HepG2 (cell line): ENCODE results near the gene ODC1. TPM values are rescaled to one million over a fixed set of nuclear protein-coding genes. Genes with fewer than 3 reads are reported as not detected.

Experiments used
- AGO1 ChIP-seq: fragments of 200-400 bp; formaldehyde crosslinking; IDR thresholded peaks from 2 replicates; pipeline ENCODE4 v1.6.1; 2017; ENCODE audit warnings: mild to moderate bottlenecking, low read depth, low read length, moderate library complexity; ENCODE audit not compliant: poor library complexity, severe bottlenecking
- AHR ChIP-seq: IDR thresholded peaks from 2 replicates; pipeline ENCODE4 v1.6.1; 2018; ENCODE audit warnings: missing genetic modification reagents, missing compliant biosample characterization
- CCAR2 ChIP-seq: fragments of 200-400 bp; formaldehyde crosslinking; optimal IDR thresholded peaks from 2 replicates; pipeline ENCODE3; 2018; ENCODE audit warnings: low read depth, mild to moderate bottlenecking, low read length, moderate library complexity
- CHD2 ChIP-seq: IDR thresholded peaks from 2 replicates; pipeline ENCODE4 v1.6.1; 2011; ENCODE audit warnings: low read depth, low read length, improper control_type of control experiment
- ERF ChIP-seq: IDR thresholded peaks from 2 replicates; pipeline ENCODE4 v1.6.1; 2018; ENCODE audit warnings: missing biosample characterization, missing genetic modification reagents
- MBNL3 ChIP-seq: fragments of 250-450 bp; sonication (Bioruptor Pico); conservative IDR thresholded peaks from 2 replicates; pipeline ENCODE4 v1.8.0; 2022; ENCODE audit warnings: mild to moderate bottlenecking, inconsistent platforms
- POLR2AphosphoS2 ChIP-seq: IDR thresholded peaks from 2 replicates; pipeline ENCODE4 v1.6.1; 2011; ENCODE audit warnings: low read depth, low read length, improper control_type of control experiment
- ZFY ChIP-seq: sonication (generic); formaldehyde crosslinking; IDR thresholded peaks from 2 replicates; pipeline ENCODE4 v1.4.0; 2020; ENCODE audit warnings: missing genetic modification reagents
- ZNF235 ChIP-seq: sonication (generic); formaldehyde crosslinking; IDR thresholded peaks from 2 replicates; pipeline ENCODE4 v1.8.1; 2023; ENCODE audit warnings: mild to moderate bottlenecking, missing genetic modification reagents, borderline replicate concordance
- polyA plus RNA-seq, 8 experiments: library from polyadenylated mRNA; depleted of rRNA in 3 of 8; stranded (reverse) in 7 of 8; unstranded in 1 of 8; fragments of >200 nt; fragmentation: Illumina TruSeq in 4 of 8; extraction: Trizol in 4 of 8; gene quantifications; 2 replicates each; pipeline versions ENCODE4 v1.2.1 to v1.2.3, GENCODE V29; 2011 to 2016; ENCODE audit warnings: low read depth in 4 of 8, missing spikeins in 1 of 8, mixed read lengths in 1 of 8; ENCODE audit not compliant: insufficient read depth in 1 of 8
- total RNA-seq, 5 experiments: library from RNA; depleted of rRNA; stranded (reverse); fragments of >200 nt; fragmentation: Illumina TruSeq; extraction: Trizol; gene quantifications; 2 replicates each; pipeline ENCODE4 v1.2.3, GENCODE V29; 2016; ENCODE audit warnings: low read depth in 1 of 5
- TF ChIP-seq, protein P1 (sequence below): sonication (generic); formaldehyde crosslinking; IDR thresholded peaks from 2 replicates; pipeline ENCODE4 v1.4.0; 2020; ENCODE audit warnings: mild to moderate bottlenecking, missing genetic modification reagents
- TF ChIP-seq, protein P2 (sequence below): sonication (generic); formaldehyde crosslinking; IDR thresholded peaks from 2 replicates; pipeline ENCODE4 v1.8.1; 2023; ENCODE audit warnings: missing genetic modification reagents, inconsistent platforms, borderline replicate concordance
- TF ChIP-seq, protein P3 (sequence below): sonication (generic); formaldehyde crosslinking; IDR thresholded peaks from 2 replicates; pipeline ENCODE4 v1.5.1; 2020; ENCODE audit warnings: missing genetic modification reagents, mild to moderate bottlenecking, borderline replicate concordance
- TF ChIP-seq, protein P4 (sequence below): sonication (generic); formaldehyde crosslinking; IDR thresholded peaks from 2 replicates; pipeline ENCODE4 v1.5.0; 2020; ENCODE audit warnings: missing genetic modification reagents
- TF ChIP-seq, protein P5 (sequence below): conservative IDR thresholded peaks from 2 replicates; pipeline ENCODE4 v1.6.1; 2018; ENCODE audit warnings: missing genetic modification reagents
- TF ChIP-seq, protein P6 (sequence below): sonication (generic); formaldehyde crosslinking; IDR thresholded peaks from 2 replicates; pipeline ENCODE4 v1.8.1; 2023; ENCODE audit warnings: mild to moderate bottlenecking, missing genetic modification reagents

The ODC1 gene
- total and polyA plus RNA-seq, 2 of the 13 experiments (the other 11 are each of a cell fraction or from before 2014, with no cell fraction given) = 142 to 371 TPM

DNA sequence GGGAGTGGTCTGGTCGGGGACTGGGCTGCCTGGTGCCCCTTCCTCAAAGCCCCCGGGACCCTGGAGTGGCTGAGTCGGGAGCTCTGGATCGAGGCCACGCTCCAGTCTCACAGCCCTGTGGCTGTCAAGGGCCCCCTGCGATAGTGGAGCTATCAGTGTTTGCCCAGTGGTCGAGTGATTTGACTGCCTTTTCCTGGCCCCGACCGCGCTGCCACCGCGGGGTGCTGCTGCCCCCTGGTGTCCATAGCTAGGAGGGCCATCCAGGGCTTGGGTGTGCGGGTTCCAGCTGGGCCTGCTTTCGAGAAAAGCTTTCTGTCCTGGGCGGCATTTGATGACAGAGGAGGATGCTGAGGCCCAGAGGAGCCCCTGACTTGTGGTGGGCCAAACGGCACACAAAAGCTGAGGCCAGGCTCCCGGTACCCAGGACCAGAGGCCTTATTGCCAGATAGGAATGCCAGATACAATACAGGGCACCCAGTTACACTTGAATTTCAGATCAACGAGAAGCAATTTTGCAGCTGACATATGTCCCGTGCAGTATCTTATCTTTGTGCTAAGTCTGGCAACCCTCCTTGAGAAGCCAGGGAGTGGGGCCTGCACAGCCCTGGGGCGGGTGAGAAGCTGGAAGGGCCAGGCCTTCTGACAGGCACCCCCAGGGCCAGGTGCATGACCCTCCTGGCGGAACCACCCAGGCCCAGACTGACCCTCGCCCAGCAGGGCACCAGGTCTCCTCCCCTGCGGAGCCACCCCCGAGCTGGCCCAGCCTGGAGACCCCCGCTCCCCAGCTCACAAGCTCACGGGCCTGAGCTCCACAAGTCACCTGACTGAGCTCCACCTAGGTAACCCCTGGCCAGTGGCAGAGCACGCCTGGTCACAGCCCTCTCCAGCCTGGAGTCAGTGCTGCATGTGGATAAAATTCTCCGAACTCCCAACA is 13.0 kb downstream of the ODC1 start (continued):
- TF ChIP-seq, protein P1, sequence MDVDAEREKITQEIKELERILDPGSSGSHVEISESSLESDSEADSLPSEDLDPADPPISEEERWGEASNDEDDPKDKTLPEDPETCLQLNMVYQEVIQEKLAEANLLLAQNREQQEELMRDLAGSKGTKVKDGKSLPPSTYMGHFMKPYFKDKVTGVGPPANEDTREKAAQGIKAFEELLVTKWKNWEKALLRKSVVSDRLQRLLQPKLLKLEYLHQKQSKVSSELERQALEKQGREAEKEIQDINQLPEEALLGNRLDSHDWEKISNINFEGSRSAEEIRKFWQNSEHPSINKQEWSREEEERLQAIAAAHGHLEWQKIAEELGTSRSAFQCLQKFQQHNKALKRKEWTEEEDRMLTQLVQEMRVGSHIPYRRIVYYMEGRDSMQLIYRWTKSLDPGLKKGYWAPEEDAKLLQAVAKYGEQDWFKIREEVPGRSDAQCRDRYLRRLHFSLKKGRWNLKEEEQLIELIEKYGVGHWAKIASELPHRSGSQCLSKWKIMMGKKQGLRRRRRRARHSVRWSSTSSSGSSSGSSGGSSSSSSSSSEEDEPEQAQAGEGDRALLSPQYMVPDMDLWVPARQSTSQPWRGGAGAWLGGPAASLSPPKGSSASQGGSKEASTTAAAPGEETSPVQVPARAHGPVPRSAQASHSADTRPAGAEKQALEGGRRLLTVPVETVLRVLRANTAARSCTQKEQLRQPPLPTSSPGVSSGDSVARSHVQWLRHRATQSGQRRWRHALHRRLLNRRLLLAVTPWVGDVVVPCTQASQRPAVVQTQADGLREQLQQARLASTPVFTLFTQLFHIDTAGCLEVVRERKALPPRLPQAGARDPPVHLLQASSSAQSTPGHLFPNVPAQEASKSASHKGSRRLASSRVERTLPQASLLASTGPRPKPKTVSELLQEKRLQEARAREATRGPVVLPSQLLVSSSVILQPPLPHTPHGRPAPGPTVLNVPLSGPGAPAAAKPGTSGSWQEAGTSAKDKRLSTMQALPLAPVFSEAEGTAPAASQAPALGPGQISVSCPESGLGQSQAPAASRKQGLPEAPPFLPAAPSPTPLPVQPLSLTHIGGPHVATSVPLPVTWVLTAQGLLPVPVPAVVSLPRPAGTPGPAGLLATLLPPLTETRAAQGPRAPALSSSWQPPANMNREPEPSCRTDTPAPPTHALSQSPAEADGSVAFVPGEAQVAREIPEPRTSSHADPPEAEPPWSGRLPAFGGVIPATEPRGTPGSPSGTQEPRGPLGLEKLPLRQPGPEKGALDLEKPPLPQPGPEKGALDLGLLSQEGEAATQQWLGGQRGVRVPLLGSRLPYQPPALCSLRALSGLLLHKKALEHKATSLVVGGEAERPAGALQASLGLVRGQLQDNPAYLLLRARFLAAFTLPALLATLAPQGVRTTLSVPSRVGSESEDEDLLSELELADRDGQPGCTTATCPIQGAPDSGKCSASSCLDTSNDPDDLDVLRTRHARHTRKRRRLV (CRISPR knock-in tag) = no peak
- TF ChIP-seq, protein P2, sequence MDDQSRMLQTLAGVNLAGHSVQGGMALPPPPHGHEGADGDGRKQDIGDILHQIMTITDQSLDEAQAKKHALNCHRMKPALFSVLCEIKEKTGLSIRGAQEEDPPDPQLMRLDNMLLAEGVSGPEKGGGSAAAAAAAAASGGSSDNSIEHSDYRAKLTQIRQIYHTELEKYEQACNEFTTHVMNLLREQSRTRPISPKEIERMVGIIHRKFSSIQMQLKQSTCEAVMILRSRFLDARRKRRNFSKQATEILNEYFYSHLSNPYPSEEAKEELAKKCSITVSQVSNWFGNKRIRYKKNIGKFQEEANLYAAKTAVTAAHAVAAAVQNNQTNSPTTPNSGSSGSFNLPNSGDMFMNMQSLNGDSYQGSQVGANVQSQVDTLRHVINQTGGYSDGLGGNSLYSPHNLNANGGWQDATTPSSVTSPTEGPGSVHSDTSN (CRISPR knock-in tag) = no peak
- TF ChIP-seq, protein P3, sequence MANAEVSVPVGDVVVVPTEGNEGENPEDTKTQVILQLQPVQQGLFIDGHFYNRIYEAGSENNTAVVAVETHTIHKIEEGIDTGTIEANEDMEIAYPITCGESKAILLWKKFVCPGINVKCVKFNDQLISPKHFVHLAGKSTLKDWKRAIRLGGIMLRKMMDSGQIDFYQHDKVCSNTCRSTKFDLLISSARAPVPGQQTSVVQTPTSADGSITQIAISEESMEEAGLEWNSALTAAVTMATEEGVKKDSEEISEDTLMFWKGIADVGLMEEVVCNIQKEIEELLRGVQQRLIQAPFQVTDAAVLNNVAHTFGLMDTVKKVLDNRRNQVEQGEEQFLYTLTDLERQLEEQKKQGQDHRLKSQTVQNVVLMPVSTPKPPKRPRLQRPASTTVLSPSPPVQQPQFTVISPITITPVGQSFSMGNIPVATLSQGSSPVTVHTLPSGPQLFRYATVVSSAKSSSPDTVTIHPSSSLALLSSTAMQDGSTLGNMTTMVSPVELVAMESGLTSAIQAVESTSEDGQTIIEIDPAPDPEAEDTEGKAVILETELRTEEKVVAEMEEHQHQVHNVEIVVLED (CRISPR knock-in tag) = no peak
- TF ChIP-seq AGO1 (no peak), MBNL3 (CRISPR knock-in tag) (no peak), CHD2 (0 out of 2 replicates have a peak, but pooled peaks have one; percentile 31), POLR2AphosphoS2 (no peak), ERF (CRISPR knock-in tag) (peak; percentile 83), ZFY (CRISPR knock-in tag) (peak; percentile 41; the same call in 1 of the 2 replicates), AHR (CRISPR knock-in tag) (no peak), ZNF235 (no peak), CCAR2 (no peak)
- TF ChIP-seq, protein P4, sequence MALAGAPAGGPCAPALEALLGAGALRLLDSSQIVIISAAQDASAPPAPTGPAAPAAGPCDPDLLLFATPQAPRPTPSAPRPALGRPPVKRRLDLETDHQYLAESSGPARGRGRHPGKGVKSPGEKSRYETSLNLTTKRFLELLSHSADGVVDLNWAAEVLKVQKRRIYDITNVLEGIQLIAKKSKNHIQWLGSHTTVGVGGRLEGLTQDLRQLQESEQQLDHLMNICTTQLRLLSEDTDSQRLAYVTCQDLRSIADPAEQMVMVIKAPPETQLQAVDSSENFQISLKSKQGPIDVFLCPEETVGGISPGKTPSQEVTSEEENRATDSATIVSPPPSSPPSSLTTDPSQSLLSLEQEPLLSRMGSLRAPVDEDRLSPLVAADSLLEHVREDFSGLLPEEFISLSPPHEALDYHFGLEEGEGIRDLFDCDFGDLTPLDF (CRISPR knock-in tag) = peak; percentile 51; the same call in 1 of the 2 replicates
- TF ChIP-seq, protein P5, sequence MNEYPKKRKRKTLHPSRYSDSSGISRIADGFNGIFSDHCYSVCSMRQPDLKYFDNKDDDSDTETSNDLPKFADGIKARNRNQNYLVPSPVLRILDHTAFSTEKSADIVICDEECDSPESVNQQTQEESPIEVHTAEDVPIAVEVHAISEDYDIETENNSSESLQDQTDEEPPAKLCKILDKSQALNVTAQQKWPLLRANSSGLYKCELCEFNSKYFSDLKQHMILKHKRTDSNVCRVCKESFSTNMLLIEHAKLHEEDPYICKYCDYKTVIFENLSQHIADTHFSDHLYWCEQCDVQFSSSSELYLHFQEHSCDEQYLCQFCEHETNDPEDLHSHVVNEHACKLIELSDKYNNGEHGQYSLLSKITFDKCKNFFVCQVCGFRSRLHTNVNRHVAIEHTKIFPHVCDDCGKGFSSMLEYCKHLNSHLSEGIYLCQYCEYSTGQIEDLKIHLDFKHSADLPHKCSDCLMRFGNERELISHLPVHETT (CRISPR knock-in tag) = no peak
- TF ChIP-seq, protein P6, sequence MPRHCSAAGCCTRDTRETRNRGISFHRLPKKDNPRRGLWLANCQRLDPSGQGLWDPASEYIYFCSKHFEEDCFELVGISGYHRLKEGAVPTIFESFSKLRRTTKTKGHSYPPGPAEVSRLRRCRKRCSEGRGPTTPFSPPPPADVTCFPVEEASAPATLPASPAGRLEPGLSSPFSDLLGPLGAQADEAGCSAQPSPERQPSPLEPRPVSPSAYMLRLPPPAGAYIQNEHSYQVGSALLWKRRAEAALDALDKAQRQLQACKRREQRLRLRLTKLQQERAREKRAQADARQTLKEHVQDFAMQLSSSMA = no peak
